CD4-positive, alpha-beta T cell treated with Interleukin-10 for 1 hour (primary cell): ENCODE data around the gene ENPP1.
A peak's percentile ranks its signal among the peaks of the same experiment; 100 is the strongest.
"Not testable (repeated sequence)": the region's sequence is repeated elsewhere in the genome, so short reads cannot be mapped to it uniquely, and the experiment has no call there.

Experiments used
- DNase-seq: peaks from one replicate; pipeline ENCODE4 v3.0.0-alpha.2; 2020

ENPP1 gene

GRCh38 chr6:131885237-131885636, 77.4 kb downstream of the ENPP1 start:
- DNase-seq = no peak

GRCh38 chr6:131886517-131886916, 78.7 kb downstream of the ENPP1 start:
- no peak for DNase-seq

DNA sequence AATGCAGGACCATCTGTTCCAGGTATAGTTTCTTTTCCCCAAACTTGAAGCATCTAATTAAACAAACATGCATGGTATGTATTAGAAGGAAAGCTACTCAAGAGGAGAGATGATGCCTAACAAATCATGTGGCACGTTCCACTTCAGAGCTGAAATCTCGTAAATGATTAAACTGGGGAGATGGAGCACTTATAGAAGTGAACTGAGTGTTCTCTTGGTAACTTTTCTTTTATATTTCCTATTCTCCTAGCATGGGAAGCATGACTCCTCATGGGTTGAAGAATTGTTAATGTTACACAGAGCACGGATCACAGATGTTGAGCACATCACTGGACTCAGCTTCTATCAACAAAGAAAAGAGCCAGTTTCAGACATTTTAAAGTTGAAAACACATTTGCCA, 82.3 kb downstream of the ENPP1 start:
- DNase-seq = no peak

- DNase-seq = no peak
Measured at GRCh38 chr6:131893198-131893597, 85.4 kb downstream of the ENPP1 start.

- no peak for DNase-seq
Measured at GRCh38 chr6:131894493-131895424, 86.9 kb downstream of the ENPP1 start.

GRCh38 chr6:131897050-131897435, 89.2 kb downstream of the ENPP1 start:
- DNase-seq = no peak

DNA sequence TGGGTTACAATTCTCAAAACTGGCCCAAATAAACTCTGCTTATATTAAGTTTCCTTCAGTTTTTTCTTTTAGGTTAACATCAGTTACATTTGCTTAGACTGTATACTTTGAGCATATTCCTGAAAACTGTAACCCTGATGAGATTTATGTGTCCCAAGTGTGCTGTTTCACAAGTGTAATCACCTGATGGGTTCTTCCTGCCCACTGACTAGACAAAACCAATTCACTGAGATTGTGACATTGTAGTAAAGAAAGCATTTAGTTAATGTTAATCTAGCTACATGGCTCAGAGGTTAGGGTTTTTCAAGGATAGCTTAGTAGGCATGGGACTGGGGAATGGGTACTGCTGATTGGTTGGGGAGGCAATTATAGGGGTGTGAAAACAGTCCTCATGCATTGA, 89.8 kb downstream of the ENPP1 start:
- no peak for DNase-seq

GRCh38 chr6:131898718-131899117, 90.9 kb downstream of the ENPP1 start:
- DNase-seq = no peak

DNA sequence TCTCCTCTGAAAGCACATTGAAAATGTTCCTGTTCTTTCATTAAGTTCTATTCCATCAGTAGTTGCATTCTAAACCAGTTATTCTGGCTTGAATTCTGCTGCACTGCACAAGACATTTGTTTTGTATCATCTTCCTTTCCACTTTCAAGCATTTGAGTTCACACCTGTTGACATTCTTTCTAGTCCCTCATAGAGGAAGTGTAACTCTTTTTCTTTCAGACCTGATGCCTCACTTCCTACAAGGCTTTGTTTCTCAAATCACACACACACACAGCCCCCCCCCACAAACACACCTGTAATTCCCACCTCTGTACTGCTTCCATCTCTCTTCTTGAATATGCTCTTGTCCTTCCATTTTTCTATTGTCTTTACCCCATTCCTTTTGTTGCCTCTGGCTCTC, 92.4 kb downstream of the ENPP1 start:
- no peak for DNase-seq

DNA sequence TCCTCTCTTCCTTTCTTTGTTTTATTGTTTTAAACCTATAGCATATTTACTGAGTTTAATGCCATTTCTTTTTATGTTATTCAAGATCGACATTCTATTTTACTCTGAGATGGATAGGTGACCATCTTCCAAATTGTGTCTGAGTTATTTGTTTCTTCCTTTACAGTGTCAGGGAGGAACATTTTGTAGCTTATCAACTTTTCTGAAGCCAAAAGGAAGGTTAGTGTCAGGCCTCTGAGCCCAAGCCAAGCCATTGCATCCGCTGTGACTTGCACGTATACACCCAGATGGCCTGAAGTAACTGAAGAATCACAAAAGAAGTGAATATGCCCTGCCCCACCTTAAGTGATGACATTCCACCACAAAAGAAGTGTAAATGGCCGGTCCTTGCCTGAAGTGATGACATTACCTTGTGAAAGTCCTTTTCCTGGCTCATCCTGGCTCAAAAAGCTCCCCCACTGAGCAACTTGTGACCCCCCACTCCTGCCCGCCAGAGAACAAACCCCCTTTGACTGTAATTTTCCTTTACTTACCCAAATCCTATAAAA, 93.6 kb downstream of the ENPP1 start:
- not testable (repeated sequence) for DNase-seq

DNA sequence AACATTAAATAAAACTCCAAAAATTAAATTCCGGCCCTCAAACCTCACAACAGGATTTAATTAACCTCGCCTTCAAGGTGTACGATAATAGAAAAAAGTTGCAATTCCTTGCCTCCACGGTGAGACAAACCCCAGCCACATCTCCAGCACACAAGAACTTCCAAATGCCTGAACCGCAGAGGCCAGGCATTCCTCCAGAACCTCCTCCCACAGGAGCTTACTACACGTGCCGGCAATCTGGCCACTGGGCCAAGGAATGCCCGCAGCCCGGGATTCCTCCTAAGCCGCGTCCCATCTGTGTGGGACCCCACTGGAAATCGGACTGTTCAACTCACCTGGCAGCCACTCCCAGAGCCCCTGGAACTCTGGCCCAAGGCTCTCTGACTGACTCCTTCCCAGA, 95.9 kb downstream of the ENPP1 start:
- not testable (repeated sequence) for DNase-seq

DNA sequence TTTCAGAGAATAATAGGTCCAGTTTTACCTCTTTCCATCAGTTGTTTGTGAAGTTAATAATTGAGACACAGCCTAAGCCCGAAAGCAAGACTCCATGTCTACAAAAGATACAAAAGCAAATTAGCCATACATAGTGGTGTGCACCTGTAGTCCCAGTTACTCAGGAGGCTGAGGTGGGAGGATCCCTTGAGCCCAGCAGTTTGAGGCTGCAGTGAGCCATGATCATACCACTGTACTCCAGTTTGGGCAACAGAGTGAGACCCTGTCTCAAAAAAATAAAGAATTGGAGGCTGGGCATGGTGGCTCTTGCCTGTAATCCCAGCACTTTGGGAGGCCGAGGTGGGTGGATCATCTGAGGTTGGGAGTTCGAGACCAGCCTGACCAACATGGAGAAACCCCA, 101.0 kb downstream of the ENPP1 start:
- DNase-seq = not testable (repeated sequence)

GRCh38 chr6:131909408-131910218, 101.8 kb downstream of the ENPP1 start:
- peak; percentile 76 for DNase-seq

GRCh38 chr6:131910219-131910589, 102.4 kb downstream of the ENPP1 start:
- DNase-seq = no peak

DNA sequence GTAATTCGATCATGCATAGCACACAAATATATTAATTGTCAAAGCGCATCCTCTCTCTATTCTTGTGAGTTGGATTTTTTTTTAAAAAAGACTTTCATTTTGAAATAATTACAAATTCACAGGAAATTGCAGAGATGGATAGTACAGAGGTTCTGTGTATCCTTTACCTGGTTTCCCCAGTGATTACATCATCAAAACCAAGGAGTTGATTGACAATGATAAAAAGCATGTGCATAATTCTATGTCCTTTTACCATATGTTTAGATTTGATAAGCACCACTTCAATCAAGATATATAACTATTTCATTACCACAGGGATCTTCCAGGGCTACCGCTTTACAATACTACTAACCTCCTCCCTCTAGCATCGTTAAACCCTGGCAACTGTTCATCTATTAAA, 103.1 kb downstream of the ENPP1 start:
- no peak for DNase-seq

DNA sequence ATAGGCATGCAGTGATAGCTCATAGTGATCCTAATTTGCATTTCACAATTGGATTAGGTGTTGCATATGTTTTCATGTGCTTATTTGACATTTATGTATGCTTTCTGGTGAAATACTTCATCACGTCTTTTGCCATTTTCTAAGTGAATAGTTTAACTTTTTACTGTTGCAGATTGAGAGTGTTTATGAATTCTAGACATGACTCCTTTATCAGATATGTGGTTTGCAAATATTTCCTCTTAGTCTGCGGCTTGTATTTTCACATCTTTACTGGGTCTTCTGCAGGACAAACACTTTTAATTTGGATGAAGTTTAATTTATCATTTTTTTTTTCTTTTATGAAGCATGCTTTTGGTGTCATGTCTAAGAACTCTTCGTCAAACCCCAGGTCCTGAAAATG, 104.1 kb downstream of the ENPP1 start:
- DNase-seq = no peak

DNA sequence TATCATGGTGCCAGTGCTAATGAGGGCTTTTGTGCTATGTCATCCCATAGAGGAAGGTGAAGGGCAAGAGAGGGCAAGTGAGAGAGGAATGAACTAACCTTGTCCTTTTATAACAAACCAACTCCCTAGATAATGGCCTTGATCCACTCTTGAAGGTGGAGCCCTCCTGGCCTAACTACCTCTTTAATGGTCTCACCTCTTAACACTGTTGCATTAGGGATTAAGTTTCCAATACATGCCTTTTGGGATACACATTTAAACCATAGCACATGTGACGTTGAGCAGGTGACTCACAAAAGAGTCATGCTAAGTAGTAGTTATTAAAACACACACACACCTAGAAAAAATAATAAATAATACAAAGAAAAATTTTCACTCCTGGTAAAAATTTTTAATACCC, 106.4 kb downstream of the ENPP1 start:
- no peak for DNase-seq

GRCh38 chr6:131914967-131915751, 107.3 kb downstream of the ENPP1 start:
- peak; percentile 50 for DNase-seq

GRCh38 chr6:131916091-131916796, 108.4 kb downstream of the ENPP1 start:
- not testable (repeated sequence) for DNase-seq

DNA sequence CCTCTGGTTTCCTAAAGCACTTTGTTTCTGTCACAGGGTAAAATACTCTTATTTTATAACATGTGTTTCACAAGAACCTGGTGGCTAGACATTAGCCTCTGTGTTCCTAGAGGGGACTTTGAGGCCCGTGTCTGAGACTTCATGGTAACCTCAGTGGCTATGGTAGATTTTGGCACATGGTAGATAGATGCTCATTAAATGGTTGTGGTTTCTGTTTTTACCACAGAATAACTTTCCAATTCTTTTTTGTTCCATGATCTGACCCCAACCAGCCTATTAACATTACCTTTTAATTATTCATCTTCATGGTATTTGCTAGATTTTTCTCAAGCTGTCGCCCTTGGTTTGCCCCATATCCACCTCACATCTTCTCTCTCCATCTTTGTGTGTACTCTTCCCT, 109.0 kb downstream of the ENPP1 start:
- no peak for DNase-seq

DNA sequence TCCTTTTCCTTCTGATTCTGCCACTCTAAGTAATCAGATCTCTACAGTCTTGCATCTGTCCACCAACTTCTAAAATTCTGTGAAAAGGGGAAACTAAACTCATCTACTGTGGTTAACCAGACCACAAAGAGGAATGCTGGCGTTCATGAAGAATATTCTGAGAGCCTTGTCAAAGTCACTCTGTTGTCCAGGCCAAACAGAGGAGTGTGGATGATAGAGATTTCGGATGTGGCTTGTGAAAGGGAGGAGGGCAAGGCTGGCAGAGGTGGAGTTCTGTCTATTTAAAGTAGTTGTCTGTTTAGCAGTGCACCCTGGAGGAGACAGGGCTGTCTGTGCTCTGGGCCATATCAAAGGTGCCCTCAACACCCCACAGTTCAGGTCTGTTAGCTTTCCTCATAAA, 109.5 kb downstream of the ENPP1 start:
- DNase-seq = no peak
